Left ventricle myocardium inferior (tissue), 1 donor: ENCODE results near the gene HLCS. TPM values are rescaled to one million over a fixed set of nuclear protein-coding genes. Genes with fewer than 3 reads are reported as not detected.

Experiments
- DNase-seq: peaks from one replicate; pipeline ENCODE4 v3.0.0-alpha.2; 2020
- H3K27ac ChIP-seq: fragments of 200-600 bp; replicated peaks from 2 replicates; pipeline ENCODE4 v1.8.0; 2021
- H3K27me3 ChIP-seq: fragments of 200-600 bp; 2 replicates; pipeline ENCODE4 v1.8.0; 2021; ENCODE audit warnings: low read depth
- H3K36me3 ChIP-seq: fragments of 200-600 bp; 2 replicates; pipeline ENCODE4 v1.8.0; 2021
- H3K4me1 ChIP-seq: fragments of 200-600 bp; 2 replicates; pipeline ENCODE4 v1.8.0; 2021
- H3K4me3 ChIP-seq: fragments of 200-600 bp; 2 replicates; pipeline ENCODE4 v1.8.0; 2021; ENCODE audit warnings: mild to moderate bottlenecking, moderate library complexity
- H3K9me3 ChIP-seq: fragments of 200-600 bp; replicated peaks from 2 replicates; pipeline ENCODE4 v1.8.0; 2021
- intact Hi-C: fragments of 100-400 bp; cut with micrococcal nuclease; formaldehyde crosslinking; loops from one replicate; pipeline ENCODE4 v1.11.0; 2022
- total RNA-seq: library from RNA; stranded (reverse); fragmentation: NEBNext Ultra II Directional; extraction: Animal tissue kit (Norgen Biotek cat#: 25700); gene quantifications from one replicate; pipeline ENCODE4 v1.2.1, GENCODE V29; 2021
- TF ChIP-seq, protein P1 (sequence below): fragments of 200-600 bp; IDR thresholded peaks from 2 replicates; pipeline ENCODE4 v1.8.0; 2021; ENCODE audit warnings: antibody characterized with exemption, mild to moderate bottlenecking, borderline replicate concordance
- donor health status: DM: no; HTN: yes; CAD: no; lungs with severe emphysema.

HLCS gene
- total RNA-seq, 1 donor from 2014 or later = 5.3 TPM

DNA sequence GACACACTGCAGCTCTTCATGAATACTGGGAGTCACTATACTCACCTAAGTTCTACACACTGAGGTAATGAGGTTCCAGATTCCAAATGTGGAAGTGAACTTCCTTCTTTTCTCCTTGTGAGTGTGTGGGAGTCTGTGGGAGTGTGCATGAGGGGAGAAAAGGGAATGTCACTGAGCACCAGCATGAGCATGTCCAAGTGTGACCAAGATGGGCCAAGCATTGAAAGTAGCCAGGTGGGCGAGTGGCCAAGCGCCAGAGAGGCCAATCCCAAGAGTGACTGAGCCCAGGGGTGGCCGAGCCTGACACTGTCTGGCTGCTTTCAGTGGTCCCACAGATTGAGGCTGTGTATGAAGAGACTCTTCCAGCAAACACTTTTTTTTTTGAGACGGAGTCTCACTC lies 132.3 kb downstream of the HLCS start:
- intact Hi-C loops = no loop called here
- TF ChIP-seq, protein P1, sequence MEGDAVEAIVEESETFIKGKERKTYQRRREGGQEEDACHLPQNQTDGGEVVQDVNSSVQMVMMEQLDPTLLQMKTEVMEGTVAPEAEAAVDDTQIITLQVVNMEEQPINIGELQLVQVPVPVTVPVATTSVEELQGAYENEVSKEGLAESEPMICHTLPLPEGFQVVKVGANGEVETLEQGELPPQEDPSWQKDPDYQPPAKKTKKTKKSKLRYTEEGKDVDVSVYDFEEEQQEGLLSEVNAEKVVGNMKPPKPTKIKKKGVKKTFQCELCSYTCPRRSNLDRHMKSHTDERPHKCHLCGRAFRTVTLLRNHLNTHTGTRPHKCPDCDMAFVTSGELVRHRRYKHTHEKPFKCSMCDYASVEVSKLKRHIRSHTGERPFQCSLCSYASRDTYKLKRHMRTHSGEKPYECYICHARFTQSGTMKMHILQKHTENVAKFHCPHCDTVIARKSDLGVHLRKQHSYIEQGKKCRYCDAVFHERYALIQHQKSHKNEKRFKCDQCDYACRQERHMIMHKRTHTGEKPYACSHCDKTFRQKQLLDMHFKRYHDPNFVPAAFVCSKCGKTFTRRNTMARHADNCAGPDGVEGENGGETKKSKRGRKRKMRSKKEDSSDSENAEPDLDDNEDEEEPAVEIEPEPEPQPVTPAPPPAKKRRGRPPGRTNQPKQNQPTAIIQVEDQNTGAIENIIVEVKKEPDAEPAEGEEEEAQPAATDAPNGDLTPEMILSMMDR = no peak
- H3K4me1 ChIP-seq = peaks cover 18% of the 10 kb centered on the region
- no peak for DNase-seq
- H3K4me3 ChIP-seq = no peak overlapping the region
- no peaks in the 10 kb centered on the region for H3K27me3 ChIP-seq
- no peak overlapping the region for H3K27ac ChIP-seq
- no peaks in the 10 kb centered on the region for H3K36me3 ChIP-seq
- H3K9me3 ChIP-seq = no peaks in the 10 kb centered on the region

DNA sequence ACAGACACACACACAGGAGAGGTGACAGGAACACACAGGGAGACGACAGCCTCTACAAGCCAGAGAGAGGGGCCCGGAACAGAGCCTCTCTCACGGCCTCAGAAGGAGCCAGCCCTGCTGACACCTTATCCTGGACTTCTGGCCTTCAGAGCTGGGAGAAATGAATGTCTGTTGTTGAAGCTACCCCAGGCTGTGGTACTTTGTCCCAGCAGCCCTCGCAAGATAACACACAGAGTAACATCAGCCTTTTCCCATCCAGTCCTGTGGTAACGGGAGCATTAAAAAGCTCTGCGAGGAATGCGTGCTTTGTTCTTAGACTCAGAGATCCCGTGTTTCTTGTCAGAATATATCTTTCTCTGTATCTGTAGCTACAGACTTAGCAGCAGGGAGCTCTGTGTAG lies 136.4 kb downstream of the HLCS start:
- Histone ChIP-seq H3K9me3 (no peaks in the 10 kb centered on the region), H3K36me3 (no peaks in the 10 kb centered on the region), H3K27ac (no peak overlapping the region), H3K4me3 (no peak overlapping the region), H3K4me1 (peaks cover 10% of the 10 kb centered on the region), H3K27me3 (no peaks in the 10 kb centered on the region)
- intact Hi-C loops = no loop called here
- TF ChIP-seq, protein P1 = no peak
- no peak for DNase-seq

DNA sequence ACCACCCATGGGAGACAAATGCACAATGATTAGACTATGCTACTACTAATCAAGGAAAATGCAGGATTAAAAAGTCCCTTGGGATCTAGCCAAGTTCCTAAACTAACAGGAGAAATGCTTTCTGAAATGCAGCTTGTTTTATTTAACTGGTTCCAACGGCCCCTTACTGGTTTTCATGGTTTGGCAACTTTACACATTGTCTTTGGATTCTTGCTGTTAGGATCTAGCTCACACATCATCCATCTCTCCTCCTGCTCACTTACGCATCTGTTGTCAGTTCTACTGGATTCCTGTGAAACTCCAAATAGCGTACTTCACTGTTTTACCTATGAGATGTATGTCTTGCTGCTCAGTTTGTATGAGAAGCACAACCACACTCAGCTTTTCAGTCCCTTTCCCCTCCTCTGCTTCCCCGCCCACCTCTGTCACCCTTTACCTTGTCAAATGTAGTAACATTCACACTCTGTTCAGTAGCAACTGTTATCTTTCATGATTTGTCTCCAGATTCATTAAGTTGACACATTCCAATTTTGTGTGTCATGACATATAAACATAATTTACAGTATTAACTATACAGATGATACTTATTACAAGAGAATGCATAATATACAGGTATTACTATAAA lies 137.5 kb downstream of the HLCS start:
- no peaks in the 10 kb centered on the region for H3K36me3 ChIP-seq
- intact Hi-C loops = no loop called here
- no peak overlapping the region for H3K27ac ChIP-seq
- TF ChIP-seq, protein P1 = no peak
- H3K4me1 ChIP-seq = peaks cover 6% of the 10 kb centered on the region
- no peak overlapping the region for H3K4me3 ChIP-seq
- no peaks in the 10 kb centered on the region for H3K9me3 ChIP-seq
- H3K27me3 ChIP-seq = no peaks in the 10 kb centered on the region
- no peak for DNase-seq

DNA sequence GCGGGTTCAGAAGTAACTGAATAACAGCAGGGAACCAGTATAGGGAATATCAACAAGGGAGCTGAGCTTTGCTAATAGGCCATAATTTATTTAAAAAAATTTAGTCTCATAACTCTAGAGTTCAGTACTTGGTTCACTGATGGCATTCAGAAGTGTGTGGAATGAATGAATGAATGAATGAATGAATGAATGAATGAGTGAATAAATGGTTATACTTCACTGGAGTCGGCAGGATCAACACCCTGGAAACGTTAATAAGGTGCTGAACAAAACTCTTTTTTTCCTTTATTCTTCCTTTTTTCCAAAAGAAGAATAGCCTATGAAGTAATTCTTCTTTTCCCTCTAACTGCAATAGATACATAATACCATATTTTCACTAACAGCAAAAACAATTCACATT lies 138.3 kb downstream of the HLCS start:
- intact Hi-C loops = no loop called here

DNA sequence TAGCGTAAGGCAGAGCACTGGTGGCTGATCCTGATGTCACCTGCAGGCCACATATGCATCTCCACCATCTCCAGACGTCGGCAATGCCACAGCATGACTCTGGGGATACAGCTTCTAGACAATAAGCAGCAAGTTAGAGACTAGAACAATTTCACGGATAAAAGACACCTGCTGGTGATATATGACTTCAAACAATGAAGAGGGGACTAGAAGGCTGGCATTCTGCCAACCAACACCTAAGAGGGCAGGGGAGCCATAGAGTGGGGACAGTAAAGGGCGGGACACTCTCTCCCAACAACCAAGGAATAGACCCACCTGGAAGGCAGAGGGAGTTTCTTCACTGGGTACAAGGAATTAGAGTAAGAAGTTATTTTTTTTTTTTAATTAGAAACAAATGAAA lies 140.8 kb downstream of the HLCS start:
- Histone ChIP-seq H3K9me3 (no peaks in the 10 kb centered on the region), H3K27me3 (no peaks in the 10 kb centered on the region), H3K36me3 (no peaks in the 10 kb centered on the region), H3K4me1 (no peaks in the 10 kb centered on the region), H3K4me3 (no peak overlapping the region), H3K27ac (no peak overlapping the region)
- intact Hi-C loops = no loop called here
- no peak for DNase-seq
- TF ChIP-seq, protein P1 = no peak

More for the DNA sequence above, 138.3 kb downstream of the HLCS start:
- TF ChIP-seq, protein P1 = no peak
- Histone ChIP-seq H3K36me3 (no peaks in the 10 kb centered on the region), H3K27me3 (no peaks in the 10 kb centered on the region), H3K27ac (no peak overlapping the region), H3K9me3 (no peaks in the 10 kb centered on the region), H3K4me1 (peaks cover 6% of the 10 kb centered on the region), H3K4me3 (no peak overlapping the region)
- no peak for DNase-seq
